Heart left ventricle (tissue), 13 donors: Measurements from ENCODE around the gene RAB43.
"Not testable (repeated sequence)": the region's sequence is repeated elsewhere in the genome, so short reads cannot be mapped to it uniquely, and the experiment has no call there.

Experiments used
- POLR2A ChIP-seq, 2 donors: fragments of 450-650 bp; IDR thresholded peaks; one replicate each; pipeline ENCODE4 v1.6.1; 2017; ENCODE audit warnings: antibody characterized with exemption in 2 of 2, mild to moderate bottlenecking in 2 of 2, moderate library complexity in 2 of 2
- TF ChIP-seq, protein P1 (sequence below), 12 donors: fragments of 200-600 bp; sonication (generic) in 4 of 12; IDR thresholded peaks; one replicate each; pipeline versions ENCODE4 v1.5.0 to v1.8.0; 2018 to 2022; ENCODE audit warnings: antibody characterized with exemption in 12 of 12, mild to moderate bottlenecking in 5 of 12
- donor health status: ischemic (EF 13 %, LVEDD 7.1; RV severe dilation, severe dysfunction).
- donor health status: DM: no; HTN: yes; CAD: no.
- donor health status: DM: no; HTN: no; CAD: no.
- donor health status: ischemic (EF 25% LVEDD 6.9; RV normal size, moderate dysfunction).
- donor health status: ischemic (EF 25% LVEDD 5.7; RV mildly dilated, moderate dysfunction).
- donor health status: ischemic (EF 35%, LVEDD 5.7; RV mildly dilated, moderate dysfunction).
- donor health status: nonischemic (EF 11% LVEDD 7.7; RV severe dilation, severe dysfunction).
- donor health status: DM: yes; HTN: yes; CAD: no.
- donor health status: PGD.
- donor health status: ischemic (EF 29% LVEDD 5.4; RV normal size, mild dysfunction).
- donor health status: nonischemic (EF 23%, LVEDD 6.1; RV moderate dilation, normal function).

DNA sequence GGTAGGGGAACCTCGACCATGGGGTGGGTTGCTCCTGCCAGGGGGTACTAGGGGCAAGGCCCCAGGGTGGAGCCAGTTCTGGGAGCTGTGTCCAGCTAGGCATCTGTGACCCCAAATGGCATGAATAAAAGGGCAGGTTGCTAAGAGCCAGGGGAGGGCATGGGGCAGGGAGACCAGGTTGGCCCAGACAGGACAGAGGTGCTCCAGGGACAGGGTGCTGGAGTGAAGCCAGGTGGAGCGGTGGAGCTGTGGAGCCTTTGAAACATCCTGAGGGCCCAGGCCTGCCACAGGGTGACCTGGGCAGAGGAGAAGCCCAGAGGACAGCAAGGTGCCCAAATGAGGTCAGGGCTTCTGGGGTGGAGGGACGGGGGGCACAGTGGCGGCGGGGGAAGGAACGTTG, 33.3 kb downstream of the RAB43 start:
- TF ChIP-seq, protein P1, sequence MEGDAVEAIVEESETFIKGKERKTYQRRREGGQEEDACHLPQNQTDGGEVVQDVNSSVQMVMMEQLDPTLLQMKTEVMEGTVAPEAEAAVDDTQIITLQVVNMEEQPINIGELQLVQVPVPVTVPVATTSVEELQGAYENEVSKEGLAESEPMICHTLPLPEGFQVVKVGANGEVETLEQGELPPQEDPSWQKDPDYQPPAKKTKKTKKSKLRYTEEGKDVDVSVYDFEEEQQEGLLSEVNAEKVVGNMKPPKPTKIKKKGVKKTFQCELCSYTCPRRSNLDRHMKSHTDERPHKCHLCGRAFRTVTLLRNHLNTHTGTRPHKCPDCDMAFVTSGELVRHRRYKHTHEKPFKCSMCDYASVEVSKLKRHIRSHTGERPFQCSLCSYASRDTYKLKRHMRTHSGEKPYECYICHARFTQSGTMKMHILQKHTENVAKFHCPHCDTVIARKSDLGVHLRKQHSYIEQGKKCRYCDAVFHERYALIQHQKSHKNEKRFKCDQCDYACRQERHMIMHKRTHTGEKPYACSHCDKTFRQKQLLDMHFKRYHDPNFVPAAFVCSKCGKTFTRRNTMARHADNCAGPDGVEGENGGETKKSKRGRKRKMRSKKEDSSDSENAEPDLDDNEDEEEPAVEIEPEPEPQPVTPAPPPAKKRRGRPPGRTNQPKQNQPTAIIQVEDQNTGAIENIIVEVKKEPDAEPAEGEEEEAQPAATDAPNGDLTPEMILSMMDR (IDR thresholded peaks at IDR 0.05), result not testable (repeated sequence)
- not testable (repeated sequence) for TF ChIP-seq POLR2A (IDR thresholded peaks at IDR 0.05)
